Loucy (cell line): ENCODE measurements around the gene PARK7.

ENCODE experiments used
- EZH2phosphoT487 ChIP-seq: fragments of 200-600 bp; IDR thresholded peaks from 2 replicates; pipeline ENCODE4 v1.6.1; 2018; ENCODE audit warnings: antibody characterized with exemption, mild to moderate bottlenecking, moderate library complexity, borderline replicate concordance
- TF ChIP-seq, protein P1 (sequence below): fragments of 200-600 bp; sonication (generic); conservative IDR thresholded peaks from 2 replicates; pipeline ENCODE4 v1.5.1; 2014; ENCODE audit warnings: mild to moderate bottlenecking, antibody characterized with exemption, low read length

DNA sequence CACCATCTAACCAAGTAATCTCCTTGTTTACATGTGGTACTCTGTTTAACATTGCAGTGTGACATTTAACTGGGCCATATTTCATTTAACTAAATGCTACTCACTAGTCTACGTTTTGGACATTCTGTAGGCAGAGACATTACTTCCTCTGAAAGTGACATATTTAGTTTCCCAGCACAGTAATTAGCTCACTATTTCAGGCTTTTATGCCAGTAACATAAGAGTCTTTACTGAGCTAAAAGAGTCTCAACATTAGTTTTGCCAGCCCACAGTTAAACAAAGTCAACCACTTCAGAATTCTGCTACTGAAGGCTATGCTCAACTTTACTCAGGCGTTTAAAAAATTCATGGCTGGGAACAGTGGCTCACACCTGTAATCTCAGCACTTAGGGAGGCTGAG is 18.3 kb upstream of the PARK7 start:
- TF ChIP-seq, protein P1, sequence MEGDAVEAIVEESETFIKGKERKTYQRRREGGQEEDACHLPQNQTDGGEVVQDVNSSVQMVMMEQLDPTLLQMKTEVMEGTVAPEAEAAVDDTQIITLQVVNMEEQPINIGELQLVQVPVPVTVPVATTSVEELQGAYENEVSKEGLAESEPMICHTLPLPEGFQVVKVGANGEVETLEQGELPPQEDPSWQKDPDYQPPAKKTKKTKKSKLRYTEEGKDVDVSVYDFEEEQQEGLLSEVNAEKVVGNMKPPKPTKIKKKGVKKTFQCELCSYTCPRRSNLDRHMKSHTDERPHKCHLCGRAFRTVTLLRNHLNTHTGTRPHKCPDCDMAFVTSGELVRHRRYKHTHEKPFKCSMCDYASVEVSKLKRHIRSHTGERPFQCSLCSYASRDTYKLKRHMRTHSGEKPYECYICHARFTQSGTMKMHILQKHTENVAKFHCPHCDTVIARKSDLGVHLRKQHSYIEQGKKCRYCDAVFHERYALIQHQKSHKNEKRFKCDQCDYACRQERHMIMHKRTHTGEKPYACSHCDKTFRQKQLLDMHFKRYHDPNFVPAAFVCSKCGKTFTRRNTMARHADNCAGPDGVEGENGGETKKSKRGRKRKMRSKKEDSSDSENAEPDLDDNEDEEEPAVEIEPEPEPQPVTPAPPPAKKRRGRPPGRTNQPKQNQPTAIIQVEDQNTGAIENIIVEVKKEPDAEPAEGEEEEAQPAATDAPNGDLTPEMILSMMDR = no peak
- TF ChIP-seq EZH2phosphoT487 = no peak
